HG03066 (cell line): ENCODE results near the gene SERPING1.
"Not testable (repeated sequence)": the region's sequence is repeated elsewhere in the genome, so short reads cannot be mapped to it uniquely, and the experiment has no call there.

Experiments
- ATAC-seq: cut with Tn5 transposase; IDR thresholded peaks from one replicate; pipeline ENCODE4 v1.9.1; 2021; ENCODE audit warnings: low read depth; ENCODE audit not compliant: unreplicated experiment

The SERPING1 gene

GRCh38 chr11:57650739-57651090, 53.2 kb downstream of the SERPING1 start:
- ATAC-seq = no peak

- no peak for ATAC-seq
Observed at GRCh38 chr11:57651408-57651807, 53.9 kb downstream of the SERPING1 start.

- not testable (repeated sequence) for ATAC-seq
Observed at GRCh38 chr11:57652230-57652629, 54.7 kb downstream of the SERPING1 start.

- ATAC-seq = no peak
Observed at GRCh38 chr11:57652662-57653061, 55.2 kb downstream of the SERPING1 start.

GRCh38 chr11:57653163-57653562, 55.7 kb downstream of the SERPING1 start:
- no peak for ATAC-seq

- ATAC-seq = no peak
Observed at GRCh38 chr11:57656885-57657193, 59.4 kb downstream of the SERPING1 start.

- peak; percentile 98 for ATAC-seq
Observed at GRCh38 chr11:57657194-57658022, 59.9 kb downstream of the SERPING1 start, which contains the start of gene CLP1. CLP1 (plus strand) TSS chr11:57657762; CDS start chr11:57659477, 1,715 bp downstream.

- ATAC-seq = no peak
Observed at GRCh38 chr11:57658023-57658361, 60.5 kb downstream of the SERPING1 start.

GRCh38 chr11:57659669-57660068, 62.2 kb downstream of the SERPING1 start:
- no peak for ATAC-seq

- no peak for ATAC-seq
Observed at GRCh38 chr11:57662893-57663292, 65.4 kb downstream of the SERPING1 start.

GRCh38 chr11:57663975-57664374, 66.5 kb downstream of the SERPING1 start:
- ATAC-seq = no peak
